HCT116 (cell line): ENCODE results near the gene LRRC3B. TPM values are rescaled to one million over a fixed set of nuclear protein-coding genes. Genes with fewer than 3 reads are reported as not detected.

Experiments
- ATAC-seq: fragments of 200-7000 bp; cut with Tn5 transposase; 2 replicates; pipeline ENCODE4 v1.9.1; 2020; ENCODE audit warnings: mild to moderate bottlenecking, moderate library complexity
- BruUV-seq: library from RNA; stranded (reverse); fragments of 400-500 nt; replicated peaks from 2 replicates; lab custom pipeline; 2021; lab: Mats Ljungman, UMichigan
- CTCF ChIA-PET: fragments of 300-600 bp; sonication (Branson Sonifier 250); formaldehyde crosslinking; loops from one replicate; lab custom pipeline; 2021; ENCODE audit warnings: antibody characterized with exemption; lab: Charles Lee
- POLR2A ChIA-PET: fragments of 300-600, 350-600 bp; sonication (Branson Sonifier 250); formaldehyde crosslinking; loops from one replicate; lab custom pipeline; 2021; ENCODE audit warnings: antibody characterized with exemption; lab: Charles Lee
- RAD21 ChIA-PET, 2 experiments: fragments of 300-600 bp; sonication (Branson Sonifier 250); formaldehyde crosslinking; loops; one replicate each; lab custom pipeline; 2023; ENCODE audit warnings: low total read pairs in 2 of 2; ENCODE audit not compliant: uncharacterized antibody in 2 of 2, unreplicated experiment in 2 of 2, low non-redundant PET in 1 of 2; lab: Charles Lee
- DNase-seq: peaks from one replicate; pipeline ENCODE4 v3.0.0-alpha.2; 2010; ENCODE audit warnings: low read depth, low spot score
- H2AFZ ChIP-seq: fragments of 200-600 bp; shearing (Covaris generic), sonication (generic); 2 replicates; pipeline ENCODE4 v1.6.1; 2017; ENCODE audit warnings: low read depth, mixed run types, mixed read lengths, antibody characterized with exemption, low read length; ENCODE audit not compliant: poor library complexity, severe bottlenecking
- H3K27ac ChIP-seq: 2 replicates; pipeline ENCODE4 v1.5.1; 2012; ENCODE audit warnings: low read depth, low read length
- H3K27me3 ChIP-seq: fragments of 200-600 bp; sonication (generic); 2 replicates; pipeline ENCODE4 v1.6.1; 2016; ENCODE audit warnings: mixed run types, low read length, mixed read lengths; ENCODE audit not compliant: insufficient read depth
- H3K36me3 ChIP-seq, 2 experiments: fragments of 200-500 bp in 1 of 2; fragments of 200-600 bp in 1 of 2; sonication (Bioruptor generic) in 1 of 2; sonication (generic) in 1 of 2; 2 replicates each; pipeline versions ENCODE4 v1.5.1 to v1.6.1; 2014 to 2016; ENCODE audit warnings: low read length in 2 of 2, inconsistent platforms in 1 of 2, mixed read lengths in 1 of 2, mixed run types in 1 of 2; ENCODE audit not compliant: insufficient read depth in 2 of 2, control insufficient read depth in 1 of 2
- H3K4me1 ChIP-seq, 2 experiments: fragments of 200-600 bp in 1 of 2; sonication (generic) in 1 of 2; 2 replicates each; pipeline versions ENCODE4 v1.5.1 to v1.6.1; 2012 to 2017; ENCODE audit warnings: low read length in 2 of 2, inconsistent platforms in 1 of 2, mild to moderate bottlenecking in 1 of 2, mixed read lengths in 1 of 2, mixed run types in 1 of 2, moderate library complexity in 1 of 2; ENCODE audit not compliant: insufficient read depth in 2 of 2, control insufficient read depth in 1 of 2
- H3K4me2 ChIP-seq: fragments of 200-600 bp; sonication (generic); 2 replicates; pipeline ENCODE4 v1.6.1; 2017; ENCODE audit warnings: mixed run types, low read length, mixed read lengths
- H3K4me3 ChIP-seq, 2 experiments: fragments of 200-600 bp in 1 of 2; sonication (generic) in 1 of 2; replicated peaks in 1 of 2; 2 replicates each; pipeline ENCODE4 v1.5.1; 2011 to 2016; ENCODE audit warnings: low read length in 2 of 2, control low read depth in 1 of 2, low read depth in 1 of 2, mild to moderate bottlenecking in 1 of 2, mixed read lengths in 1 of 2, mixed run types in 1 of 2
- H3K79me2 ChIP-seq: fragments of 200-600 bp; sonication (generic); 2 replicates; pipeline ENCODE4 v1.6.1; 2017; ENCODE audit warnings: mild to moderate bottlenecking, mixed run types, low read length, moderate library complexity, mixed read lengths; ENCODE audit not compliant: insufficient read depth
- H3K9ac ChIP-seq: fragments of 200-600 bp; sonication (generic); 2 replicates; pipeline ENCODE4 v1.6.1; 2016; ENCODE audit warnings: low read length, mixed read lengths
- H3K9me2 ChIP-seq: fragments of 200-600 bp; sonication (generic), shearing (Covaris generic); 2 replicates; pipeline ENCODE4 v1.6.1; 2017; ENCODE audit warnings: mixed run types, mild to moderate bottlenecking, moderate library complexity; ENCODE audit not compliant: insufficient read depth
- H3K9me3 ChIP-seq, 2 experiments: fragments of 200-500 bp in 1 of 2; fragments of 200-600 bp in 1 of 2; sonication (Bioruptor generic) in 1 of 2; sonication (generic) in 1 of 2; 2 replicates each; pipeline ENCODE4 v1.6.1; 2014 to 2017; ENCODE audit warnings: low read length in 2 of 2, mixed read lengths in 2 of 2, inconsistent platforms in 1 of 2, low read depth in 1 of 2, mild to moderate bottlenecking in 1 of 2, mixed run types in 1 of 2, moderate library complexity in 1 of 2; ENCODE audit not compliant: control insufficient read depth in 1 of 2, insufficient read depth in 1 of 2
- H4K20me1 ChIP-seq: fragments of 200-600 bp; sonication (generic), shearing (Covaris generic); 2 replicates; pipeline ENCODE4 v1.6.1; 2017; ENCODE audit warnings: mixed run types, mild to moderate bottlenecking, moderate library complexity; ENCODE audit not compliant: insufficient read depth
- CBX3 ChIP-seq: IDR thresholded peaks from 2 replicates; pipeline ENCODE4 v1.6.1; 2012; ENCODE audit warnings: low read depth
- CEBPB ChIP-seq: IDR thresholded peaks from 2 replicates; pipeline ENCODE4 v1.6.1; 2012; ENCODE audit warnings: low read depth
- EGR1 ChIP-seq: IDR thresholded peaks from 2 replicates; pipeline ENCODE4 v1.6.1; 2012; ENCODE audit warnings: low read depth
- ELF1 ChIP-seq: IDR thresholded peaks from 2 replicates; pipeline ENCODE4 v1.6.1; 2012; ENCODE audit warnings: low read depth, borderline replicate concordance
- EZH2phosphoT487 ChIP-seq: fragments of 200-600 bp; IDR thresholded peaks from 2 replicates; pipeline ENCODE4 v1.6.1; 2018; ENCODE audit warnings: antibody characterized with exemption, borderline replicate concordance
- FOSL1 ChIP-seq: IDR thresholded peaks from 2 replicates; pipeline ENCODE4 v1.6.1; 2012; ENCODE audit warnings: low read depth
- JUND ChIP-seq: IDR thresholded peaks from 2 replicates; pipeline ENCODE4 v1.6.1; 2012
- POLR2A ChIP-seq: IDR thresholded peaks from 2 replicates; pipeline ENCODE4 v1.7.0; 2011; ENCODE audit warnings: borderline replicate concordance; ENCODE audit not compliant: insufficient read depth, insufficient read length; ENCODE audit errors: extremely low read depth
- SIN3A ChIP-seq: IDR thresholded peaks from 2 replicates; pipeline ENCODE4 v1.6.1; 2012; ENCODE audit warnings: low read depth
- SP1 ChIP-seq: IDR thresholded peaks from 2 replicates; pipeline ENCODE4 v1.6.1; 2012; ENCODE audit warnings: low read depth
- SRF ChIP-seq: IDR thresholded peaks from 2 replicates; pipeline ENCODE4 v1.6.1; 2012; ENCODE audit warnings: low read depth
- TCF7L2 ChIP-seq: IDR thresholded peaks from 2 replicates; pipeline ENCODE4 v1.7.0; 2011; ENCODE audit warnings: borderline replicate concordance, inconsistent platforms; ENCODE audit not compliant: insufficient read depth, insufficient read length; ENCODE audit errors: extremely low read depth
- ZBTB33 ChIP-seq: IDR thresholded peaks from 2 replicates; pipeline ENCODE4 v1.6.1; 2011; ENCODE audit warnings: mild to moderate bottlenecking, low read length, moderate library complexity; ENCODE audit not compliant: insufficient replicate concordance; ENCODE audit errors: extremely low read depth
- ZNF274 ChIP-seq: fragments of 200-500 bp; sonication (Bioruptor generic); IDR thresholded peaks from 2 replicates; pipeline ENCODE4 v1.6.1; 2014; ENCODE audit warnings: mild to moderate bottlenecking, low read depth, low read length, inconsistent platforms
- intact Hi-C: fragments of 100-400 bp; cut with micrococcal nuclease; formaldehyde crosslinking; loops from 2 replicates; pipeline ENCODE4 v1.10.0; 2022
- total RNA-seq: library from RNA; stranded (reverse); gene quantifications from one replicate; pipeline ENCODE4 v1.2.1, GENCODE V29; 2021; ENCODE audit not compliant: unreplicated experiment

LRRC3B gene
- total RNA-seq, 1 experiment from 2014 or later = not detected

- no peak for TF ChIP-seq ZBTB33
- TF ChIP-seq SP1 = no peak
- no peak for TF ChIP-seq EGR1
- no peak for TF ChIP-seq ZNF274
- TF ChIP-seq FOSL1 = no peak
These were observed 82.2 kb downstream of the LRRC3B start (continued) for GRCh38 chr3:26704736-26705135.

GRCh38 chr3:26708501-26708900, 85.9 kb downstream of the LRRC3B start:
- no peak overlapping the region for H3K27ac ChIP-seq
- H3K9ac ChIP-seq = no peak overlapping the region
- no peaks in the 10 kb centered on the region for H3K79me2 ChIP-seq
- no peaks in the 10 kb centered on the region for H3K9me2 ChIP-seq
- ATAC-seq = no peak
- H3K4me3 ChIP-seq = no peak overlapping the region
- BruUV-seq = no TSS peak
- H3K4me1 ChIP-seq = no peaks in the 10 kb centered on the region
- intact Hi-C loops = no loop called here
- no peak for TF ChIP-seq SIN3A
- no peak for TF ChIP-seq SP1
- TF ChIP-seq CBX3 = no peak
- no peak for TF ChIP-seq ELF1
- no peak for TF ChIP-seq TCF7L2
- TF ChIP-seq JUND = no peak
- TF ChIP-seq CEBPB = no peak
- no peak for TF ChIP-seq POLR2A
- no peak for TF ChIP-seq EZH2phosphoT487
- no peak for TF ChIP-seq SRF
- CTCF ChIA-PET = no interaction called here
- H2AFZ ChIP-seq = no peak overlapping the region
- no peaks in the 10 kb centered on the region for H3K9me3 ChIP-seq
- no peaks in the 10 kb centered on the region for H4K20me1 ChIP-seq
- no peaks in the 10 kb centered on the region for H3K36me3 ChIP-seq
- POLR2A ChIA-PET = no interaction called here
- no peak for DNase-seq
- no peak overlapping the region for H3K4me2 ChIP-seq
- RAD21 ChIA-PET = no interaction called here
- no peaks in the 10 kb centered on the region for H3K27me3 ChIP-seq
